CD14-positive monocyte (primary cell): Measurements from ENCODE around the gene TGM5. TPM values are rescaled to one million over a fixed set of nuclear protein-coding genes. Genes with fewer than 3 reads are reported as not detected.

Experiments used
- DNase-seq, 3 donors: peaks; one replicate each; pipeline ENCODE4 v3.0.0-alpha.2; 2011 to 2022
- H2AFZ ChIP-seq: 2 replicates; pipeline ENCODE4 v1.6.0; 2012; ENCODE audit warnings: mild to moderate bottlenecking, low read depth, low read length, inconsistent platforms; ENCODE audit not compliant: insufficient read depth, poor library complexity, severe bottlenecking
- H3K27ac ChIP-seq, 2 donors: 1 replicate in 1 of 2; 2 replicates in 1 of 2; pipeline ENCODE4 v1.5.1; 2012 to 2013; ENCODE audit warnings: low read length in 2 of 2, control low read depth in 1 of 2, inconsistent platforms in 1 of 2, low read depth in 1 of 2, mild to moderate bottlenecking in 1 of 2
- H3K27me3 ChIP-seq, 2 donors: one replicate each; pipeline versions ENCODE4 v1.6.0 to v1.6.1; 2011 to 2013; ENCODE audit warnings: low read length in 2 of 2; ENCODE audit not compliant: control insufficient read depth in 2 of 2, insufficient read depth in 2 of 2
- H3K36me3 ChIP-seq, 2 donors: replicated peaks in 1 of 2; 1 replicate in 1 of 2; 2 replicates in 1 of 2; pipeline versions ENCODE4 v1.5.1 to v1.6.1; 2012 to 2013; ENCODE audit warnings: low read length in 2 of 2, control low read depth in 1 of 2, inconsistent platforms in 1 of 2, mild to moderate bottlenecking in 1 of 2; ENCODE audit not compliant: insufficient read depth in 2 of 2, control insufficient read depth in 1 of 2
- H3K4me1 ChIP-seq, 2 donors: 1 replicate in 1 of 2; 2 replicates in 1 of 2; pipeline versions ENCODE4 v1.5.1 to v1.6.1; 2012 to 2013; ENCODE audit warnings: low read length in 2 of 2, control low read depth in 1 of 2, inconsistent platforms in 1 of 2, mild to moderate bottlenecking in 1 of 2, moderate library complexity in 1 of 2; ENCODE audit not compliant: insufficient read depth in 2 of 2, control insufficient read depth in 1 of 2
- H3K4me2 ChIP-seq: replicated peaks from 2 replicates; pipeline ENCODE3; 2012; ENCODE audit warnings: low read length, moderate library complexity, mild to moderate bottlenecking; ENCODE audit not compliant: poor library complexity, severe bottlenecking; ENCODE audit errors: extremely low read depth
- H3K4me3 ChIP-seq, 3 experiments: fragments of 200-600 bp in 1 of 3; sonication (generic) in 1 of 3; replicated peaks in 1 of 3; 1 replicate in 2 of 3; 2 replicates in 1 of 3; pipeline ENCODE4 v1.5.1; 2011 to 2013; ENCODE audit warnings: low read length in 3 of 3, mild to moderate bottlenecking in 3 of 3, control low read depth in 2 of 3, low read depth in 2 of 3, inconsistent platforms in 1 of 3, moderate library complexity in 1 of 3
- H3K79me2 ChIP-seq: 2 replicates; pipeline ENCODE4 v1.6.0; 2012; ENCODE audit warnings: mild to moderate bottlenecking, control low read depth, inconsistent platforms, low read length, moderate library complexity; ENCODE audit not compliant: insufficient read depth
- H3K9ac ChIP-seq: 2 replicates; pipeline ENCODE4 v1.6.0; 2017; ENCODE audit warnings: low read length, mild to moderate bottlenecking; ENCODE audit not compliant: insufficient read depth, poor library complexity, severe bottlenecking
- H3K9me3 ChIP-seq, 2 donors: replicated peaks in 1 of 2; 1 replicate in 1 of 2; 2 replicates in 1 of 2; pipeline versions ENCODE4 v1.5.1 to v1.6.1; 2012 to 2013; ENCODE audit warnings: low read length in 2 of 2, control low read depth in 1 of 2; ENCODE audit not compliant: control insufficient read depth in 1 of 2, insufficient read depth in 1 of 2
- H4K20me1 ChIP-seq: 2 replicates; pipeline ENCODE4 v1.6.0; 2012; ENCODE audit warnings: mild to moderate bottlenecking, low read length, control low read depth, moderate library complexity; ENCODE audit not compliant: insufficient read depth
- H3K27ac Mint-ChIP-seq, 7 donors: one replicate each; pipeline ENCODE4 v1.8.0; 2020; ENCODE audit warnings: mild to moderate bottlenecking in 7 of 7, mixed read lengths in 7 of 7, moderate library complexity in 6 of 7, inconsistent platforms in 2 of 7
- H3K27me3 Mint-ChIP-seq, 3 donors: one replicate each; pipeline ENCODE4 v1.8.0; 2021 to 2022; ENCODE audit warnings: low read depth in 3 of 3, mild to moderate bottlenecking in 3 of 3, mixed read lengths in 3 of 3, moderate library complexity in 3 of 3, inconsistent platforms in 1 of 3
- H3K36me3 Mint-ChIP-seq, 2 donors: one replicate each; pipeline ENCODE4 v1.8.0; 2020; ENCODE audit warnings: mixed read lengths in 2 of 2, inconsistent platforms in 1 of 2, mild to moderate bottlenecking in 1 of 2
- H3K4me1 Mint-ChIP-seq: one replicate; pipeline ENCODE4 v1.8.0; 2020; ENCODE audit warnings: mild to moderate bottlenecking, mixed read lengths
- H3K4me3 Mint-ChIP-seq, 2 donors: one replicate each; pipeline ENCODE4 v1.8.0; 2020; ENCODE audit warnings: mild to moderate bottlenecking in 2 of 2, mixed read lengths in 2 of 2, moderate library complexity in 1 of 2
- H3K9me3 Mint-ChIP-seq, 7 donors: one replicate each; pipeline ENCODE4 v1.8.0; 2020 to 2022; ENCODE audit warnings: mixed read lengths in 7 of 7, mild to moderate bottlenecking in 6 of 7, moderate library complexity in 6 of 7, inconsistent platforms in 2 of 7
- WGBS: methylation state at CpG from one replicate; pipeline ENCODE4 v1.1.5; 2013; ENCODE audit warnings: missing lambda C conversion rate; ENCODE audit not compliant: insufficient coverage; 5-methylcytosine and 5-hydroxymethylcytosine counted together
- intact Hi-C, 2 donors: fragments of 100-400 bp; cut with micrococcal nuclease; formaldehyde crosslinking; loops; one replicate each; pipeline versions ENCODE4 v1.15.0 to v1.15.1; 2023
- polyA plus RNA-seq, 3 donors: library from polyadenylated mRNA; depleted of rRNA in 1 of 3; unstranded in 2 of 3; stranded (reverse) in 1 of 3; fragments of 300-500 nt in 2 of 3; fragments of >200 nt in 1 of 3; fragmentation: Illumina TruSeq in 2 of 3; gene quantifications; 1 replicate in 2 of 3; 2 replicates in 1 of 3; pipeline ENCODE4 v1.2.3, GENCODE V29; 2012 to 2021
- TF ChIP-seq, protein P1 (sequence below): fragments of 200-600 bp; IDR thresholded peaks from one replicate; pipeline ENCODE4 v1.8.0; 2022; ENCODE audit warnings: antibody characterized with exemption, mild to moderate bottlenecking

Gene TGM5
- polyA plus RNA-seq, 3 donors: not detected

DNA sequence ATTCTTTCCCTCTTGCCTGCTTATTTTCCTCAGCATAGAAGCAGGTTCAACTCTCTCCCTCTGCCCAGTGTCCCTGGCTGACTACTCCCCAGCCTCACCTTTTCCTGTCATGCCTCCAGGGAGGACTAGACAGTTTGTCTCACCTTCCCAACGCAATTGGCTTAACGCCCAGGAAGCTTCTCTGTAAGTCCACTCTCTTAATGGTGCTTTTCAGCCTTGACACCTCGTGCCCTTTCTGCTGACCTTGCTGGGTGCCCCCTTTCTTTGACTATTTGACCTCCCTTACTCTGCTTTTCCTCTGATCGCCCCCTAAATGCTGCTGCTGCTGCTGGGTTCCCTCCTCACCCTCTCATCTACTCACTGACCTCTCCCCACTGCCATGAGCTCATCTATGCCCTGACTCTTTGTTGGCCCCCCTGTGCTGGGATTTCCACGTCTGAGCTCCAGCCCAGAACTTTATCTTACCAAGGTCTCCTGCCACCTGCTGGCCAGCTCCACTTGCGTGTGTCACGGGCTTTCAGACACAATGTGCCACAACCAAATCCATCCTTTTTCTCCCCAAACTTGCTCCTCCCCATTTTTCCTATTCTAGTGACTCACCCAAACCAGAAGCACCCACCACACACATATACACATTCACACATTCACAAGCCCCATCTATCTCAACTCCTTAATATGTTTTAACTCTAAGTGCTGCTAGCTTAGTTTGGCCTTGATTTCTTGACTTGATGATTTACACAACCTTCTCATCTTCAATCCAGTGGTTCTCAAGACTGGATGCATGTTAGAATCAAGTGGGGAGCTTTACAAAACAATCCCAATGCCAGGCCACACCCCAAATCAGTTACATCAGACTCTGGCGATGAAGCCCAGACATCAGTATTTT is 62.5 kb downstream of the TGM5 start:
- H4K20me1 ChIP-seq: no peaks in the 10 kb centered on the region
- DNase-seq: peak in 2 of 3 donors; percentile 12 to 46
- H3K9me3 ChIP-seq: no peaks in the 10 kb centered on the region
- no peak overlapping the region for H3K4me3 Mint-ChIP-seq
- no peaks in the 10 kb centered on the region for H3K79me2 ChIP-seq
- no peak overlapping the region for H2AFZ ChIP-seq
- peaks cover 5 to 19% (median 13%) of the 10 kb centered on the region in 3 donors for H3K27me3 Mint-ChIP-seq
- H3K27me3 ChIP-seq: no peaks in the 10 kb centered on the region
- H3K4me1 ChIP-seq: no peaks in the 10 kb centered on the region
- no peak overlapping the region for H3K9ac ChIP-seq
- H3K36me3 ChIP-seq: no peaks in the 10 kb centered on the region
- 48% methylated on average over 8 of the region's 8 CpGs for WGBS
- H3K27ac ChIP-seq: no peak overlapping the region
- TF ChIP-seq, protein P1, sequence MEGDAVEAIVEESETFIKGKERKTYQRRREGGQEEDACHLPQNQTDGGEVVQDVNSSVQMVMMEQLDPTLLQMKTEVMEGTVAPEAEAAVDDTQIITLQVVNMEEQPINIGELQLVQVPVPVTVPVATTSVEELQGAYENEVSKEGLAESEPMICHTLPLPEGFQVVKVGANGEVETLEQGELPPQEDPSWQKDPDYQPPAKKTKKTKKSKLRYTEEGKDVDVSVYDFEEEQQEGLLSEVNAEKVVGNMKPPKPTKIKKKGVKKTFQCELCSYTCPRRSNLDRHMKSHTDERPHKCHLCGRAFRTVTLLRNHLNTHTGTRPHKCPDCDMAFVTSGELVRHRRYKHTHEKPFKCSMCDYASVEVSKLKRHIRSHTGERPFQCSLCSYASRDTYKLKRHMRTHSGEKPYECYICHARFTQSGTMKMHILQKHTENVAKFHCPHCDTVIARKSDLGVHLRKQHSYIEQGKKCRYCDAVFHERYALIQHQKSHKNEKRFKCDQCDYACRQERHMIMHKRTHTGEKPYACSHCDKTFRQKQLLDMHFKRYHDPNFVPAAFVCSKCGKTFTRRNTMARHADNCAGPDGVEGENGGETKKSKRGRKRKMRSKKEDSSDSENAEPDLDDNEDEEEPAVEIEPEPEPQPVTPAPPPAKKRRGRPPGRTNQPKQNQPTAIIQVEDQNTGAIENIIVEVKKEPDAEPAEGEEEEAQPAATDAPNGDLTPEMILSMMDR: peak; percentile 48
- peak overlapping the region in 2 of 7 donors; percentile 0 to 14 for H3K27ac Mint-ChIP-seq
- H3K4me2 ChIP-seq: no peak overlapping the region
- no peak overlapping the region for H3K4me3 ChIP-seq
- intact Hi-C loops: loop anchor here in 1 of 2 donors (10.0 kb wide), 1 partner anchor 499 kb away; no protein-coding TSS in a partner anchor
- H3K9me3 Mint-ChIP-seq: peaks cover 0 to 2% (median 2%) of the 10 kb centered on the region in 7 donors
- peaks cover 9% of the 10 kb centered on the region for H3K4me1 Mint-ChIP-seq
- peaks cover 0 to 6% of the 10 kb centered on the region in 2 donors for H3K36me3 Mint-ChIP-seq

DNA sequence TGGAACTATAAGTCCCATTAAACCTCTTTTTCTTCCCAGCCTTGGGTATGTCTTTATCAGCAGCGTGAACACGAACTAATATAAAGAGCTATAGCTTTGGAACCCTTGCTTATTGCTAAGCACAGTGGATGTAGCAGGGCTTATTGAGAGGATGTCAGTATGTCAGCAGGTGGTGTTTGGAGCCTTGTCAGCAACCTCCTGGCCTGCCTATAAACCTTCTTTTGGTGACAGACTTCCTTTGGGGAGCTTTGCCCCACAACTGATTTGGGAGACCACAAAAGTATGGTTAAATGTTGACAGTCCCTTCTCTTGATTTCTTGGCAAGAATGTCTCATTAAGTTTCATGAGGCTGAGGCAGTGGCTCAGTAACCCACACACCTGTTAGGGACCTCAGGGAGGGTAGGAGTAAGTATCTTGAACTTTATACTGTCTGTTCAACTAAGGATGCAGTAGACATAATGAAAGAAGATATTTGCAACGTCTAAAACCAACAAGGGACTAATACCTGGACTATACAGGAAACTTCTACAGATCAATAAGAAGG is 66.7 kb downstream of the TGM5 start:
- Mint-ChIP-seq H3K4me3 (no peak overlapping the region), H3K27me3 (peaks cover 1 to 6% (median 2%) of the 10 kb centered on the region in 3 donors), H3K4me1 (peaks cover 6% of the 10 kb centered on the region), H3K36me3 (peaks cover 29 to 47% of the 10 kb centered on the region in 2 donors), H3K9me3 (peaks cover 0 to 14% (median 3%) of the 10 kb centered on the region in 7 donors), H3K27ac (peak overlapping the region in 1 of 7 donors; percentile 54)
- 100% methylated on average over 2 of the region's 3 CpGs for whole genome bisulfite sequencing
- no peak overlapping the region for H2AFZ ChIP-seq
- TF ChIP-seq, protein P1: no peak
- no peak overlapping the region for H3K4me2 ChIP-seq
- no peaks in the 10 kb centered on the region for H3K27me3 ChIP-seq
- H3K36me3 ChIP-seq: peaks cover 20 to 30% of the 10 kb centered on the region in 2 donors
- H3K9ac ChIP-seq: no peak overlapping the region
- DNase-seq: no peak
- H3K27ac ChIP-seq: no peak overlapping the region
- no peaks in the 10 kb centered on the region for H3K9me3 ChIP-seq
- intact Hi-C loops: loop anchor here in 1 of 2 donors (10.0 kb wide), 1 partner anchor 495 kb away; no protein-coding TSS in a partner anchor
- H3K4me3 ChIP-seq: no peak overlapping the region
- H3K4me1 ChIP-seq: no peaks in the 10 kb centered on the region
- no peaks in the 10 kb centered on the region for H4K20me1 ChIP-seq
- no peaks in the 10 kb centered on the region for H3K79me2 ChIP-seq
